Ishikawa (cell line): ENCODE results near the gene L1CAM.

Source experiments
- CEBPB ChIP-seq: IDR thresholded peaks from 2 replicates; pipeline ENCODE4 v1.6.1; 2012
- CREB1 ChIP-seq: IDR thresholded peaks from 2 replicates; pipeline ENCODE4 v1.6.1; 2012; ENCODE audit warnings: low read depth
- EGR1 ChIP-seq: IDR thresholded peaks from 2 replicates; pipeline ENCODE4 v1.6.1; 2012
- EP300 ChIP-seq: IDR thresholded peaks from 2 replicates; pipeline ENCODE4 v1.6.1; 2012; ENCODE audit warnings: borderline replicate concordance
- FOXM1 ChIP-seq: IDR thresholded peaks from 2 replicates; pipeline ENCODE4 v1.6.1; 2012; ENCODE audit warnings: low read depth, borderline replicate concordance
- NFIC ChIP-seq: IDR thresholded peaks from 2 replicates; pipeline ENCODE4 v1.6.1; 2012
- REST ChIP-seq: IDR thresholded peaks from 2 replicates; pipeline ENCODE4 v1.6.1; 2012; ENCODE audit warnings: low read depth, mild to moderate bottlenecking
- TCF12 ChIP-seq: IDR thresholded peaks from 2 replicates; pipeline ENCODE4 v1.6.1; 2012; ENCODE audit warnings: low read depth
- TEAD4 ChIP-seq: IDR thresholded peaks from 2 replicates; pipeline ENCODE4 v1.6.1; 2012
- USF1 ChIP-seq: IDR thresholded peaks from 2 replicates; pipeline ENCODE4 v1.6.1; 2012
- YY1 ChIP-seq: IDR thresholded peaks from 2 replicates; pipeline ENCODE4 v1.6.1; 2012; ENCODE audit warnings: low read depth
- ZBTB7A ChIP-seq: IDR thresholded peaks from 2 replicates; pipeline ENCODE4 v1.6.1; 2012; ENCODE audit warnings: low read depth

- no peak for TF ChIP-seq NFIC
- no peak for TF ChIP-seq CREB1
- no peak for TF ChIP-seq YY1
- no peak for TF ChIP-seq REST
- TF ChIP-seq USF1 = no peak
- no peak for TF ChIP-seq TCF12
- no peak for TF ChIP-seq TEAD4
- TF ChIP-seq EGR1 = no peak
- no peak for TF ChIP-seq EP300
- no peak for TF ChIP-seq ZBTB7A
- TF ChIP-seq CEBPB = no peak
- TF ChIP-seq FOXM1 = no peak
Observed at GRCh38 chrX:153884590-153884989, 1.4 kb downstream of the L1CAM start.
